NCI-H510A (cell line): ENCODE measurements around the gene C1orf21.

Experiments used
- DNase-seq: peaks from one replicate; lab custom pipeline; 2025; lab: John Stamatoyannopoulos, UW

C1orf21 gene

DNA sequence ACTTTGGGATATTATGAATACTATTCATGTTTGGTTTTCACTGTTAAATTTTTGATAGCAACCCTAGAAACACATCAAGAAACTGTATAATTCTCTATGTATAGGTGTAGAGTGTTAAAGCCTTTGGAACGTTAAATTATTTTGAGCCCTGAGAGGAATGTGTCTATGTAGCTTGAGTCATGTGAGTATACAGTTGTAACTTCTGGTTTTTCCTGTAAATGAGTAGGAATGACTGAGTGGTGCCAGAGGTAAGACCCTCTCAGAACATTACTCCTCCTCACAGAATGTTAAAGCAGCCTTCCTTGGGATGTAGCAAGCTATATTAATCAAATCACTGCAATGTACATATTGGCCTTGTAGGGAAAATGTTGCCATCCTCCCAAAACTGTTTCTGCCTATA is 69.0 kb downstream of the C1orf21 start:
- DNase-seq: no peak

DNA sequence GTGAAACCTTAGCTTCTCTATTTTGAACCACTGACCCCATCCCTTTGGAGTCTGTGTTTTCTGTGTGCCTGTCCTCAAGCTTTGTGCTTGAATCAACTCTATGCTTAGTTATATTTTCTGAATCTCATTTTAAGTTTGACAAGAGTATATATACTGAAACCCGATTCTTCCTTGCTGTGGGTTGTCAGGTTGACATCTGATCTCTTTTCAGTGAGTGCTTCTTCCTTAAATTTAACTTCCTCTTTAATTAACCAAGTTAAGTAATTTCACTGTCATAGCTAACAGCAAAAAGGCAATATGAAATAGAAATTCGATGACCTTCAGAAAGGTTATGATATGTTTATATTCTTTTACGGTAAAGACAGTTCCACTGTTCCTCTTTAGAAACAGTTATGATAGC is 69.4 kb downstream of the C1orf21 start:
- no peak for DNase-seq

DNA sequence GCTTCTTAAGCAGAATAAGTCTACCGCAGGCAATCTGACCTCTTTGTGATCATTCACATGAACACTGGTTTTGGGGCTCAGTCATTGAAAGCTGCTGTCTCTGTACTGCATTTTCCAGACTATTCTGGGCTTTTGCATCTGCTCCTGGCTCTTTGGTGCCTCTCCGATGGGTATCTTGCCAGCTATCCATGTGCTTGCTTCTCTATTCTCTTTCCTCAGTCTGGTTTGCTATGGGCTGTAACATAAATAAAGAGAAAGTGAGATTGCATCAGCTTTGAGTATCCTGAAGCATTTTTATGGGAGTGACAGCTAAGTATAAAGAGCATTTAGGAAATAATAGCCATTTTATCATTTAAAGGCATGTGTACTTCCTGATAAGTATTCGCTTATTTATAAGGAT is 70.7 kb downstream of the C1orf21 start:
- DNase-seq: no peak

DNA sequence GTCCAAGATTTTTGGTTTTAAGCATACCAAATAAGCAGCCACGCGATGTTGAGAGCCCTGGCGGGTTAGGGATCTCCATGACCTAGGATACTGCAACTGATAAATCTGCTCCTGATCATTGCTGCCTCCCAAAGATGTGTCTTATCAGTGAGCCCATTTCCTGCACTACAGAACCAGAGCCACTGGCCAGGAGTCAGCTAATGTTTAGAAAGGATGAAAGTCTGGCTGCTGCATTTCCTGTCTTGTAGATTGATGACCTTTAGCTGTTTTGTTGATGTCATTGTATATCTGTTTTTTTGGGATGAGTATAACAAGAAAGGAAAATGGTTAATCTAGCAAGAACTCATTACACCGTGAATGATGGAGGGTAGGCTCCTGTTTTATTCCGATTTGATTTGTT is 74.5 kb downstream of the C1orf21 start:
- DNase-seq: no peak

DNA sequence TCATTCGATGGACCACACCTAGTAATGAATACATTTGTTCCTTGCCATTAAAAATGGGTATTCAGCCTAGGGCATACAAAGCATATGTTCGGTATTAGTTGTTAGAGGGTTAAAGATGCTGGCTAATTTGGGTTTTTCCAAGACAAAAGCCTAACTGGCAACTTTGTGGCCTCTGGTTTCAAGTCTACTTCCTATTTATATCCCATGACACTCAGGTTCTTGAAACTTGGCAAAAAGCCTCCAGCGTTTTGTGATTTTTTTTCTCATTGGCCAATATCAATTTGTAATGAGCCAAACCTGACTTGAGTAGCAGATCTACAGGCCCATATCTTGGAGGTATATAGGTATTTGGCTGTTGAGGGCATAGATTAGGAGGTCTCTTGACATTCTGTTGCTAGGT is 75.3 kb downstream of the C1orf21 start:
- DNase-seq: no peak

DNA sequence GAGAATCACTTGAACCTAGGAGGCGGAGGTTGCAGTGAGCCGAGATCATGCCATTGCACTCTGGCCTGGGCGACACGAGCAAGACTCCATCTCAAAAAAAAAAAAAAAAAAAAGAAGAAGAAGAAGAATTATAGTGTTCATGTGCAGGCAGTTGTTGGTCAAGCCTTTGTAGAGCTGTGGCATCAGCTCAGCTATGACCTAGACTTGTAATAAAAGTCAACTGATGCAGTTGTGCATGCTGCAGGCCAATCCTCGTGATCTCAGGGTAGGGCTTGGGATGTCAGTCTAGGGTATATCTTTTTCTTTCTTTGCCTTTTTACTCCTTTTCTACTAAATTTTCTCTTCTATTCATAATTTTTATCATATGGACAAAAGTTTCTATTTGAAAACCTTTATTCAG is 76.2 kb downstream of the C1orf21 start:
- no peak for DNase-seq

DNA sequence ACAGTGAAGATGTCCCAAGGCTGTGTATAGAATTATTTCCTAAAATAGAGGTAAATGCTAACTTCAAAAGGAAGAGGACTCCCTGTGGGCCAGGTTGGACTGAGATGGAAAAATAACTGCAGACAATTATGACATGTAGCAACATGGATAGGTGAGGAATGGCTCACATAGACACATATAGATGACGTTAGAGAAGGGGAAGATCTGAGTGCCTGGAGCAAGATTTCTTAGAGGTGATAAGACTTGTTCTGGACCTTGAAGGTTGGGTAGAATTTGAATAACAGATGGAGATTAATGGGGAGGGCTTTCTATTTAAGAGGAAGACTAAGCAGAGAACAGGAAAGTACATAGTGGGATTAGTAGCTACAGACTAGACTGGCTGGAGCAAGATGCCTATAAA is 76.9 kb downstream of the C1orf21 start:
- no peak for DNase-seq

DNA sequence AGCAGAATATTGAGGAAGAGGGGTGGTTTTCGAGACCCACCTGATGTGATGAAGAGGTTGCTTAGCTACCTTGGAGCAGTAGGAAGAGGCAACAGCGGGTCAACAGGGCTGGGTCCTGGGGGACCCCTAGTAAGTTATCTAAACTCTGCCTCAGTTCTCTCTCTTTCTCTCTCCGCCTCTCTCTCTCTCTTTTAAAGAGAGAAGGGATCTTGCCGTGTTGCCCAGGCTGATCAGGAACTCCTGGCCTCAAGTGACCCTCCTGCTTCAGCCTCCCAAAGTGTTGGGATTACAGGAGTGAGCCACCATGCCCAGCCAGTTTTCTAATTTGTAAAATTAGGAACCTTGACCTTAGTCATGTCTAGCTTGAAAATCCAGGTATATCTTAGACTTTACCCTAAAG is 77.9 kb downstream of the C1orf21 start:
- DNase-seq: no peak

DNA sequence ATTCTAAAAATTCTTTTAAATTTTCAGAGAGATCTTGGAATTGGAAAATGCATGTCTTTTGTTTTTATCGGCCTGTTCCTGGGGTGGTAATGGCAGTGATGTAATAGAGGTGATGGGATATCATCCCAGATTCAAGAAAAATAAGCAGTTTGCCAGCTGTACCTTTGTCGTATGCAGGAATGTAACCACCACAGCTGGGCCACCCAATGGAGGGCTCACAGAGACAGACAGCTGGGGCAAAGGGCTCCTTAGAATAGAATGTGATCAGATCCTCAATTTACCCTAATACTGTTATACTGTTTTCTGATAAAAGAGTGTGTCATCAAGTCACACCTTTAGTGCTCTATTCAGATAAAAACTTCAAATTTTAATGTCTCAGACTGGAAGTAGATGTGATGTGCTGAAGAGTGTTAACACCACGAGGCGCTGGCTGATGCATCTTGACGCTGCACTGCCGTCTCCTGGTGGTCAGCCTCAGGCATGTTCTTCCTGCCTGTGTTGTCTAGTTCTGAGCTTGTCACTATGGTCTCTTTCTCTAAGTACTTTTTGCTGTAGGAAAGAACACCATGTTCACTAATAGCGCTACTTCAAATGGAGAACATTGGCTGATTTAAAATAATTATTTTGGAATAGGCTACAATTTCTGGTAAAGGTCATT is 78.8 kb downstream of the C1orf21 start:
- DNase-seq: no peak

DNA sequence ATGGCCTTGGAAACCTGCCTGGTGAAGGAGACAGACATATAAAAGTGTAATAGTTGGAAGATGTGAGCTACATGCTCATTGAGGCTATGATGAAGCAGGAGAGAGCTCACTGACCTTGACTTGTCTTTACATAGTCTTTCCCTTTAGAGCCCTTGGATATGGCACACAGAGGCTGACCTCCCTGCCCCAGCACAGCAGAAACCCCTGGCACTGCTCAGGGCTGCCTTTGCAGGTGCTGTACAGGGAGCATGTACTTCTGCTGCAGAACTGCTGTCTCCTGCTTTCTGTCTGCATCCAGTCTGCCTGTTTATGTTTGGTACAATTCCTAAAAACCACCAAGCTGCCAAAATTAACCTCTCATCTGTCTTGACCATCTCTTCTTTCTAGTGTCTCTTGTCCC is 80.5 kb downstream of the C1orf21 start:
- DNase-seq: no peak

DNA sequence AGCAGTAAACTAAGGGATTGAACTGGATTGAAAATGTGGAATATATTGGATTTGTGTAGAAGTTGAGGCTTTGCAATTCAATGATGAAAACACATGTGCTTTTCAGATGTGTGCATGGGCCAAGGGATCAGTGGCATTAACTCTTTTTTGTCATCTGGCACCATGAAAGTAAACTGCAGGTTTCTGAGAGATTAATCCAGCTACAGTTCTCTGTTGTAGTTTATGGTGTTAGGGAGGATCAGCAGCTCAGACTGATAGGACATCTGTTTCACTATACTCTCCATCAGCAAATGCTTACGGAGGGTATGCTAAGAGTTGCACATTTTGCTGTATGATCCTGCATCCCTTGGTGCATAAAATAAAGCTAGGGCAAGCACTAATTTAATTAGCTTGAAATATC is 82.6 kb downstream of the C1orf21 start:
- no peak for DNase-seq

DNA sequence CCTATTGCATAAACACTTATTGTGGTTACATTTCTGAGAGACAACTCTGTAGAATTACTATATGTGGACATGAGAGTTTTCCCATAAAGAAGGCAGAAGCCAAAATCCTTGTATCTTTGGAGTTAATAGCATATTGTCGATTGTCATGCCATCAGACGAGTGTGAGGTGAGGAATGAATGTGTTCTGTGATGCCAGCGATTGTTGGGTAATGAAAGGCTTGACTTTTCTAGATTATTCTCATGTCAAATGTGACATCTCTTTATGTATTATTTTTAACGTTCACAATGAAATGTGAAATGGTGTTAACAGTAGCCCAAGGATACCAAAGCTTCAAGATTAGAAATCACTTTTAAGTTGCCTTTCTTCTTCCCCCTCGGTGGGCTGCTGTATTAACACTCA is 84.9 kb downstream of the C1orf21 start:
- no peak for DNase-seq

DNA sequence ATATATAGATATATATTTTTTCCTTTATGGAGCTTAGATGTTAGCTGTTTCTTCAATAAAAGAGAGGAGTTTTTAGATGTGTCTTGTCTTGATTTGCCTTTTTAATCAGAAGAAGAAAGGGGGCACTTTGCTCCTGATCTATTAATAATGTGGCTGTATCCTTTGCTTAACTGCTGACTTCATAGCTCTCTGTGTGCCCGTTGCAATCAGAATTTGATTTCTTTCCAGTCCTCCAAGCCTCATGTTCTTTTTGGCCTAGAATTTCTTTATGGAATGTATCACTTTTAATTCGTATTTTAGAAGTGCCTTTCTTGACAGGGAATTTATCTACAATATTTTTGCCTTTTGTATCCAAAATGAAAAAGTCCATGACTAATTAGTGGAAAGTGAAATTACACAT is 85.3 kb downstream of the C1orf21 start:
- DNase-seq: no peak

DNA sequence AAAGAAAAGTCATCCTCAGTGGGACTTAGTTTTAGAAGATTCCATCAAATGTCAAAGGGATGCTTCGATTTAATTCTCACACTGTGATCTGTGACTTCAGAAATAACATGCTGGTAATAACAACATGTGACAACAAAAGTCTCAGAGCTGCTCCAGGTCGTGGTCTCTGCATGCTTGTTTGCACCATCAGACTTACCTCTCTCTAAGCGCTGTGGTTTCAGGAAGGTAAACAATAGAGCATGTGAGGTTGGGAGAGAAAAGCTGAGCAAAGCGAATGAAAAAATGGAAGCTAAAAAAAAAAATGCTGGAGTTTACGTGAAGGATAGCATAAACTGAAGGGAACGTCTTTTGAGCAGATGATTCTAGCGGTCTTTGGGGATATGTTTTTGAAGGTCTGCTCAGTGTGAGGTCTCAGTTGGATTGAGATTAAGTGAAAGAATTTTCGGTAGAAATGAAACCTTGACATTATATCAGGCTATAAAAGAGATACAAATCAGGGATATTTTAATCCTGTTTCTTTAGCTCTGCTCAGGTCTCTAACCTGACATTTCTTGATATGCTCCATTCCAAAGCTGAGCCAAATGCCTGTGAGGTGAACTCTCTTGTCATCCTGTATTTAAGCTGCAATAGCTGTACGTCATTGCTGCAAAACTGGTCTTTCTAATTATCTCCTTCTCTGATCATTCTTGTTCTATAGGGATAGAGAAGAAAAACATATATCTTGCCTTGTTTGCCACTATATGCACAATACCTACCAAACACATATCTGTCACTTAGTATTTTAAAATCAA is 86.5 kb downstream of the C1orf21 start:
- no peak for DNase-seq

DNA sequence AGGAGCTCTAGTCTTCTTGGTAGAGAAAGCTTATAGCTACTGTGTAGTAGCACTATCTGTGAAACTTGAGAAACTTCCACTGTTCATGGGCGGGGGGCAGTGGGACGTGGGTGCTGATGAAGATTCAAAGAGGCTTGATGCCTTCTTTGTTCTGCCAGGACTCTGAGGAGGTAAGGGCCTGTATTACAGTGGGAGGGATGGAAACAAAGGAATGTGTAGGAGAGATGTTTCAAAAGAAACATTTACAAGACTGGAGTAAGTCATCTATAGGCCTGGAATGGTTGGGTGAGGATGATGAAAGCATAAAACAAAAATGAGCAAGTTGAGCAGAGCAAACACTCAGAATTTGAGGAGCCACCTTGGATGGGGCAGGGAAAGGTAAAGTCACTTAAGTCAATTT is 89.4 kb downstream of the C1orf21 start:
- no peak for DNase-seq

DNA sequence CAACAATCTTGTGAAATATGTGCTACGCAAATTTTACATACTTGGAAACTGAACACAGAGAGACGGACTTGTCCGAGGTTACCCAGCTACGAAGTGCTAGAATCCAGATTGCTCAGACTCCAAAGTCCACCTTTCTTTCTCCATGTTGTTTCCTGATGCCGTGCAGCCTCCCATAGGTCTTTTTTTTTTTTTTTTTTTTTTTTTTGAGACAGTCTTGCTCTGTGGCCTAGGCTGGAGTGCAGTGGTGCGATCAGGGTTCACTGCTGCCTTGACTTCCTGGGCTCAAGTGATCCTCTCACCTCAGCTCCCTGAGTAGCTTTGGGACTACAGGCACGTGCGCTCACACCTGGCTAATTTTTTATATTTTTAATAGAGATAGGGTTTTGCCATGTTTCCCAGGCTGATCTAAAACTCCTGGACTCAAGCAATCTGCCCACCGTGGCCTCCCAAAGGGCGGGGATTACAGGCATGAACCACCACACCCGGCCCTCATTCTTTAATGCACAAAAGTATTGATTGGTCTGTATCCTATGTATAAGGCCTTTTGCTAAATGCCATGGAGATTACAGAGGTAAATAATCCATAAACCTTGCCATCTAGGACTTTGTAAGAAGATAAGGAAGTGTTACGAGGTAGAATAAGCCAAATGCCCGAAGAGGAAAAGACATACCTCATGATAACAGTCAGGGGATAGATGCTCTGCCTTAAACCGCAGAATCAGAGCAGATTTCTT is 92.8 kb downstream of the C1orf21 start:
- DNase-seq: no peak

DNA sequence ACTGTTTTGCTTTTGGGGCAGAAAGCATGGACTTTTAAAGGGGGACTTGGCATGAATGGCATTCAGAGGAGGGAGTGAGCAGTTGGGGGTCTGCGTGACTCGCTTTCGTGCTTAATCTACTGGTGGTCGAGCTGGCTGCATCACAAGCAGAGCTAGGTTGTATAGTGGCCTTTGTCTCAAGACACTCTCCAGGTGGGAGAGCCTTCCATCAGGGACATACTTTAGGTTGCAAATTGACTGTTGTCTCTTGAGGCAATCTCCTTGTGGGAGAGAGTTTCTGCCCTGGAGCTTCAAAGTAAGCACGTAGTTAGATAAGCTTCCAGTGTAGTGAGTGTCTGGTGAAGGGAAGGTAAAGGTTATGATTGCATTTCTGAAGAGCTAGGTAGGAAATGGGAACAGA is 93.9 kb downstream of the C1orf21 start:
- no peak for DNase-seq

DNA sequence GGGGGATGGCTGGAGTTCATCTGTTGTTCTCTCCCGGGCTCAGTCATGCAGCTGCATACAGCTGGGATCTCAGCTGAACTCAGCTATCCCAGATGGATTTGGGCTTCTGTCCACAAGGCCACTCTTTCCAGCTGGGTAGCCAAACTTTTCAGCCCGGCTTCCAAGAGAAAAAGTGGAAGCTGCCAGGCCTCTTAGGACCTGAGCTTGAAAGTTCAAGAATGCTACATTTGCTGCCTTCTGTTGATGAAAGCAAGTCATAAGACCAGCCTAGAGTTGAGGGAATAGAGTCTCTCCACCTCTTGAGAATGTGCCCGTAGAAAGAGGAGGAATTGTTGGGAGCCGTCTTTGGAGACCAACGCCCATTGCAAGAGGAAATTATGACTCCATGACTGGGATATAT is 95.3 kb downstream of the C1orf21 start:
- no peak for DNase-seq

DNA sequence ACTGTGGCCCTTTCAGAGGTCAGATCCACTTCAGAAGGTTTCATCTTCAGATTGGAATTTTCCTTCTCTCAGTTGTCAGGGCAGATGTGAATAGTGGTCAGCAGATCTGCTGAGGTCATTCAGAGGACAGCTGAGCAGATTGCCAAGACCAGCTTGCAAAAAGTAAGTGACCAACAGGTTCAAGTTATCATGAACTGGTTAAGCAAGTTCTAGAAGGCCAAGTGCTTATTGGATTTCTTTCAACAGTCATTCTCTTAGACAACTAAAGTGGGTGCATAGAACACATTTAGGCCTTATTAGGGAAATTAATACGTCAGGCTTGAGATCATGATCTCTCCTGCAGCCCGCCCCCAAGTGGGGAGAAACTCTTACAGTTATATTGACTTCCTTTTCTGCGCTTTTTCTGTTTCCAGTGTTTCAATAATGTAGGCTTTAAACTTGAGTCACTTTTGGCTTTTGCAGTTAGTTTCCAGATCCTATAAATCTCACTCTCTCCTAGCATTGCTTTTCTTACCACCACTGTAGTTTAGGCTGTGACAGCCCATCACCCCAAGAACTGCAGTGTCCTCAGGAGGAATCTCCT is 96.4 kb downstream of the C1orf21 start:
- no peak for DNase-seq

DNA sequence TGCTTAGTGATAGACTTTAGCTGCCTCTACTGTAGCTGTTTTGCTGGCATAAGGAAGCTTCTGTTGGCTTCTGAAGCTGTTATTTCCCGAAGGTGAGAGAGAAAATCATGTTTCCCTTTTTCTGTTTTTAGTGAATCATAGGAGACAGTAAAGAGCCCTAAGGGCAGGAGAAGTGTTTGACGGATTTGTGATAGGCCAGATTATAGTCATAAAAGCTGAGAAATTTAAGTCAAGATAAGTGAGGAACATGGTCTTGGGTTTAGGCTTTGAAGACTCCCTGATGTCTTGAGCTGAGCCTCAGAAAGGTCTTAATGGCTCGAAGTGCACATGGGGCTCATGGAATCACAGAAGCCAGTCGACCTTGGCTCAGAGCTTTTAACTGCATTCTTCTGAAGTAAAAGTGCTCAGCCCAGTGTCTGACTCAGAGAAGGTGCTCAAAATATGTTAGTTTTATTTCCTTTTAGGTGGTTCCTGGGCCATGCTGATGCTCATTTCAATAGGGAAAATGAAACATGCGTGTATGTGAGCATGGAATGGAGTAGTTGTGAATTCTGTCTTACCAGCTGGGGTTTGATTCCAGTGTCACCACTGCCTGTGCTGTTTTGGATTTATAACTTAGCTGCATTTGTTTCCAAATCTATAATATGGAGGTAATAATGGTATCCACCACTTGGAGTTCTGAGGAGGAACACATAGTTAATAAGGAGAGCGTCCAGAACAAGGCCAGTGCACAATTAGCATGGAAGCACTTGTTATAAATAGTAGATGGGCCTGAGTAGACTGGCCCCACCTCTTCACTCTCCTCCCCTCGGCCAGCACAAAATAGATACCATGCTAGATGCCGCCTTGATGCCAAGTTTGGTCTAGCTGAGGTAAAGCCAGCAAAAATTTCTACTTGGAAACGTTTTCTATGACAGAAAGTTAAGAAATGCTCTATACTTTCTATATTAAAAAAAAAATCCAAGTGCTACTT is 99.2 kb downstream of the C1orf21 start:
- no peak for DNase-seq

DNA sequence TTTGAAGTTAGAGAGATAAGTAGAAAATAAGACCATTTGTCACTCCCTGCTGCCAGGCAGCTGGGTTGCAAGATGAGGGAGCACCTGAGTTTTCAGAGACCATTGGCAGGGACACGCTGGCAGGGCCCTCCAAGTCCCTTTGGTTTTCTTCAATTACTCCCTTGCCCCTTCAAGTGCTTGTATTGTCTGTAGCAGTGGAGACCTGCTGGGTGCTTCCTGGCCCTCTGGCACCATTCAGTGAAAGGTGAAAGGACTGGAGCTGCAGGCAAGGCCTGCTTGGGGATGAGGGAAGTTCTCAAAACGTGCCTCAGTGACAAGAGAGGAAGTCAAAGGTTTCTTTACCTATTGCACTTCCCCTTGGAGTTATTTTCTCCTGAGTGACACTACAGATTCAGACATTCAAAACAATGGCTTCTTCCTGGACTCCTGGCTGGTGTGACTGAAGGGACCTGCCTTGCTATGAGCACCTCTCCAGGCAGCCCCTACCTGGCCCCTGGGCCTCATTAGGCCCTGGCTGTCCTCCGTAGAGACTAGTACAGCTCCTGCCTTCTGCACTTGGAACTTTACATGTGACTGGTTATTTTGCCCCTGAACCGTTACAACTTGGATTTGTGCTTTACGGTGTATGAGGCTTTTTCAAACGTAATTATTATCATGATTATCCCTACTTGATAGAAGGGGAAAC is 100.1 kb downstream of the C1orf21 start:
- DNase-seq: no peak
